Gastroesophageal sphincter (tissue), 3 donors: ENCODE data around the gene SORCS3.

ENCODE experiments used
- POLR2A ChIP-seq, 2 donors: fragments of 450-650 bp; IDR thresholded peaks; one replicate each; pipeline ENCODE4 v1.6.1; 2017; ENCODE audit warnings: antibody characterized with exemption in 2 of 2, mild to moderate bottlenecking in 2 of 2, moderate library complexity in 1 of 2
- POLR2AphosphoS5 ChIP-seq: sonication (generic); formaldehyde crosslinking; IDR thresholded peaks from one replicate; pipeline ENCODE4 v1.6.1; 2017; ENCODE audit warnings: antibody characterized with exemption
- TF ChIP-seq, protein P1 (sequence below), 4 experiments: fragments of 200-600 bp in 2 of 4; fragments of 450-650 bp in 2 of 4; sonication (generic) in 1 of 4; IDR thresholded peaks; one replicate each; pipeline ENCODE4 v1.5.1; 2017 to 2019; ENCODE audit warnings: antibody characterized with exemption in 4 of 4, mild to moderate bottlenecking in 2 of 4, moderate library complexity in 2 of 4

- no peak for TF ChIP-seq POLR2A (IDR thresholded peaks at IDR 0.05)
- TF ChIP-seq, protein P1, sequence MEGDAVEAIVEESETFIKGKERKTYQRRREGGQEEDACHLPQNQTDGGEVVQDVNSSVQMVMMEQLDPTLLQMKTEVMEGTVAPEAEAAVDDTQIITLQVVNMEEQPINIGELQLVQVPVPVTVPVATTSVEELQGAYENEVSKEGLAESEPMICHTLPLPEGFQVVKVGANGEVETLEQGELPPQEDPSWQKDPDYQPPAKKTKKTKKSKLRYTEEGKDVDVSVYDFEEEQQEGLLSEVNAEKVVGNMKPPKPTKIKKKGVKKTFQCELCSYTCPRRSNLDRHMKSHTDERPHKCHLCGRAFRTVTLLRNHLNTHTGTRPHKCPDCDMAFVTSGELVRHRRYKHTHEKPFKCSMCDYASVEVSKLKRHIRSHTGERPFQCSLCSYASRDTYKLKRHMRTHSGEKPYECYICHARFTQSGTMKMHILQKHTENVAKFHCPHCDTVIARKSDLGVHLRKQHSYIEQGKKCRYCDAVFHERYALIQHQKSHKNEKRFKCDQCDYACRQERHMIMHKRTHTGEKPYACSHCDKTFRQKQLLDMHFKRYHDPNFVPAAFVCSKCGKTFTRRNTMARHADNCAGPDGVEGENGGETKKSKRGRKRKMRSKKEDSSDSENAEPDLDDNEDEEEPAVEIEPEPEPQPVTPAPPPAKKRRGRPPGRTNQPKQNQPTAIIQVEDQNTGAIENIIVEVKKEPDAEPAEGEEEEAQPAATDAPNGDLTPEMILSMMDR (IDR thresholded peaks at IDR 0.05) = no peak
- TF ChIP-seq POLR2AphosphoS5 = no peak
Observed at GRCh38 chr10:104639590-104640338, 1.3 kb upstream of the SORCS3 start.
